Stimulated activated CD8-positive, alpha-beta memory T cell treated with anti-CD3 and anti-CD28 coated beads, Interleukin-4, amount 100 ng/mL, for 1 hour (primary cell): ENCODE results near the gene PPIL1.

Experiments
- DNase-seq, 2 donors: peaks; one replicate each; pipeline ENCODE4 v3.0.0-alpha.2; 2020; ENCODE audit warnings: low read depth in 2 of 2, low spot score in 1 of 2

Gene PPIL1

GRCh38 chr6:36856277-36856676 lies 18.3 kb downstream of the PPIL1 start:
- DNase-seq = no peak

- DNase-seq = no peak
Observed at GRCh38 chr6:36855750-36856149, 18.9 kb downstream of the PPIL1 start.

- DNase-seq = no peak
Observed at GRCh38 chr6:36853325-36853724, 21.3 kb downstream of the PPIL1 start.

GRCh38 chr6:36852481-36853147 lies 22.0 kb downstream of the PPIL1 start:
- no peak for DNase-seq

- DNase-seq = no peak
Observed at GRCh38 chr6:36851626-36852025, 23.0 kb downstream of the PPIL1 start.

- DNase-seq = no peak
Observed at GRCh38 chr6:36851149-36851614, 23.4 kb downstream of the PPIL1 start.

GRCh38 chr6:36850021-36850420 lies 24.6 kb downstream of the PPIL1 start:
- no peak for DNase-seq

GRCh38 chr6:36848658-36849441 lies 25.8 kb downstream of the PPIL1 start:
- DNase-seq = no peak

- DNase-seq = no peak
Observed at GRCh38 chr6:36847991-36848390, 26.6 kb downstream of the PPIL1 start.

GRCh38 chr6:36847152-36847551 lies 27.5 kb downstream of the PPIL1 start:
- no peak for DNase-seq

GRCh38 chr6:36845233-36845632 lies 29.4 kb downstream of the PPIL1 start:
- DNase-seq = no peak

GRCh38 chr6:36844232-36845170 lies 30.1 kb downstream of the PPIL1 start:
- DNase-seq = no peak

GRCh38 chr6:36843170-36843569 lies 31.4 kb downstream of the PPIL1 start:
- DNase-seq = no peak

GRCh38 chr6:36841756-36842155 lies 32.8 kb downstream of the PPIL1 start:
- DNase-seq = no peak

GRCh38 chr6:36840432-36841403 lies 33.9 kb downstream of the PPIL1 start:
- DNase-seq = no peak

- DNase-seq = peak in 1 of 2 donors; percentile 1
Observed at GRCh38 chr6:36839749-36840431, 34.7 kb downstream of the PPIL1 start.

GRCh38 chr6:36838896-36839748 lies 35.5 kb downstream of the PPIL1 start, which contains the start of gene CPNE5:
Gene CPNE5 (minus strand): TSS chr6:36839444. CDS start chr6:36839377, 67 bp downstream.
- no peak for DNase-seq

- no peak for DNase-seq
Observed at GRCh38 chr6:36837686-36838085, 36.9 kb downstream of the PPIL1 start.

- DNase-seq = no peak
Observed at GRCh38 chr6:36837022-36837339, 37.6 kb downstream of the PPIL1 start.
